GM23248 (cell line): ENCODE data around the gene C16orf46. TPM values are rescaled to one million over a fixed set of nuclear protein-coding genes. Genes with fewer than 3 reads are reported as not detected.
A peak's percentile ranks its signal among the peaks of the same experiment; 100 is the strongest.

ENCODE experiments used
- DNase-seq: peaks from one replicate; pipeline ENCODE4 v3.0.0-alpha.2; 2015
- H2AFZ ChIP-seq: fragments of 200-600 bp; sonication (generic); 2 replicates; pipeline ENCODE4 v1.6.1; 2016; ENCODE audit warnings: antibody characterized with exemption
- H3F3A ChIP-seq: fragments of 200-600 bp; sonication (generic); 2 replicates; pipeline ENCODE4 v1.6.1; 2016; ENCODE audit warnings: mild to moderate bottlenecking, antibody characterized with exemption, mixed run types; ENCODE audit not compliant: insufficient read depth
- H3K27ac ChIP-seq: fragments of 200-600 bp; sonication (generic); 2 replicates; pipeline ENCODE4 v1.5.1; 2016; ENCODE audit warnings: mild to moderate bottlenecking
- H3K27me3 ChIP-seq: fragments of 200-600 bp; sonication (generic); replicated peaks from 2 replicates; pipeline ENCODE4 v1.6.1; 2016; ENCODE audit warnings: mild to moderate bottlenecking; ENCODE audit not compliant: insufficient read depth
- H3K36me3 ChIP-seq: fragments of 200-600 bp; sonication (generic); 2 replicates; pipeline ENCODE4 v1.6.1; 2016; ENCODE audit warnings: low read depth, mild to moderate bottlenecking
- H3K4me1 ChIP-seq: fragments of 200-600 bp; sonication (generic); 2 replicates; pipeline ENCODE4 v1.6.1; 2016; ENCODE audit warnings: mild to moderate bottlenecking; ENCODE audit not compliant: insufficient read depth
- H3K4me2 ChIP-seq: fragments of 200-600 bp; sonication (generic); one replicate; pipeline ENCODE4 v1.6.1; 2016; ENCODE audit warnings: mild to moderate bottlenecking; ENCODE audit not compliant: unreplicated experiment
- H3K4me3 ChIP-seq: fragments of 200-600 bp; sonication (generic); 2 replicates; pipeline ENCODE4 v1.5.1; 2016; ENCODE audit warnings: mild to moderate bottlenecking
- H3K79me2 ChIP-seq: fragments of 200-600 bp; sonication (generic); 2 replicates; pipeline ENCODE4 v1.6.1; 2016; ENCODE audit warnings: mild to moderate bottlenecking; ENCODE audit not compliant: insufficient read depth
- H3K9ac ChIP-seq: fragments of 200-600 bp; sonication (generic); 2 replicates; pipeline ENCODE4 v1.6.1; 2016; ENCODE audit warnings: mild to moderate bottlenecking
- H3K9me2 ChIP-seq: fragments of 200-600 bp; sonication (generic); 2 replicates; pipeline ENCODE4 v1.6.1; 2016; ENCODE audit warnings: mixed run types, mild to moderate bottlenecking, moderate library complexity; ENCODE audit not compliant: insufficient read depth
- H3K9me3 ChIP-seq: fragments of 200-600 bp; sonication (generic); one replicate; pipeline ENCODE4 v1.6.1; 2017; ENCODE audit warnings: low read depth
- H4K20me1 ChIP-seq: fragments of 200-600 bp; sonication (generic); 2 replicates; pipeline ENCODE4 v1.6.0; 2016; ENCODE audit not compliant: insufficient read depth
- EZH2 ChIP-seq: fragments of 200-600 bp; sonication (generic); IDR thresholded peaks from 2 replicates; pipeline ENCODE4 v1.6.1; 2018; ENCODE audit warnings: antibody characterized with exemption, mild to moderate bottlenecking; ENCODE audit not compliant: insufficient read depth, poor library complexity, severe bottlenecking
- EZH2phosphoT487 ChIP-seq: fragments of 200-600 bp; sonication (generic); IDR thresholded peaks from 2 replicates; pipeline ENCODE4 v1.6.1; 2018; ENCODE audit warnings: antibody characterized with exemption, moderate library complexity, mild to moderate bottlenecking, low read depth; ENCODE audit not compliant: insufficient read depth
- WGBS, 2 experiments: methylation state at CpG; one replicate each; pipeline ENCODE4 v1.1.6; 2015 to 2017; ENCODE audit warnings: low lambda C conversion rate in 2 of 2, low coverage in 1 of 2; ENCODE audit errors: missing lambda C conversion rate in 2 of 2; 5-methylcytosine and 5-hydroxymethylcytosine counted together
- in situ Hi-C: fragments of 300-500 bp; cut with MboI; formaldehyde crosslinking; loops from 2 replicates; pipeline ENCODE4 v1.15.0; 2020
- polyA plus RNA-seq: library from polyadenylated mRNA; unstranded; fragments of >200 nt; fragmentation: Nextera tagmentation; extraction: Ambion mirVana; gene quantifications from 2 replicates; pipeline ENCODE4 v1.2.1, GENCODE V29; 2016
- total RNA-seq: library from RNA; depleted of rRNA; stranded (reverse); fragments of >200 nt; shearing (Covaris generic); gene quantifications from 2 replicates; pipeline ENCODE4 v1.2.3, GENCODE V29; 2014

Gene C16orf46
- total and polyA plus RNA-seq, 2 experiments from 2014 or later, result 0.79 to 1.3 TPM

DNA sequence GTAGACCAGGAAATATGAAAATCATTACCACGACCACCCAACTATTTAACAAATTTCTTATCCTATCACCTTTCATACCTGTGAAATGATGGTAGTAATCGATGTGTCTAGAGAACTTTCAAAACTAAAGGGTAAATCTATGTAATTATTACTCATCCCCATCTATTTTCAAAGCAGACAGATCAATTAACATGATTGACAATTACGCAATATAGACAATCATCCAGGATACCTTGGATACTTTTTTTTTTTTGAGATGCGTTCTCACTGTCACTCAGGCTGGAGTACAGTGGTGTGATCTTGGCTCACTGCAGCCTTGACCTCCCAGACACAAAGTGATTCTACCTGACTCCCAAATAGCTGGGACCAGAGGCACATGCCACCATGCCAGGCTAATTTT, 4.0 kb upstream of the C16orf46 start:
- H3K36me3 ChIP-seq, result peaks cover 6% of the 10 kb centered on the region; the same call in 1 of the 2 replicates
- no peak overlapping the region for H3K4me2 ChIP-seq
- H3K9ac ChIP-seq, result no peak overlapping the region
- no peaks in the 10 kb centered on the region for H3K9me3 ChIP-seq
- no peaks in the 10 kb centered on the region for H4K20me1 ChIP-seq
- no peaks in the 10 kb centered on the region for H3K4me1 ChIP-seq
- DNase-seq, result no peak
- no peak overlapping the region for H2AFZ ChIP-seq
- H3K27ac ChIP-seq, result no peak overlapping the region
- in situ Hi-C loops, result no loop called here
- TF ChIP-seq EZH2, result no peak
- no peak for TF ChIP-seq EZH2phosphoT487
- H3F3A ChIP-seq, result peaks cover 13% of the 10 kb centered on the region
- no peaks in the 10 kb centered on the region for H3K9me2 ChIP-seq
- H3K79me2 ChIP-seq, result no peaks in the 10 kb centered on the region
- H3K27me3 ChIP-seq, result no peaks in the 10 kb centered on the region
- WGBS, 2 experiments, result 98 to 99% methylated on average over 4 of the region's 4 CpGs
- no peak overlapping the region for H3K4me3 ChIP-seq

DNA sequence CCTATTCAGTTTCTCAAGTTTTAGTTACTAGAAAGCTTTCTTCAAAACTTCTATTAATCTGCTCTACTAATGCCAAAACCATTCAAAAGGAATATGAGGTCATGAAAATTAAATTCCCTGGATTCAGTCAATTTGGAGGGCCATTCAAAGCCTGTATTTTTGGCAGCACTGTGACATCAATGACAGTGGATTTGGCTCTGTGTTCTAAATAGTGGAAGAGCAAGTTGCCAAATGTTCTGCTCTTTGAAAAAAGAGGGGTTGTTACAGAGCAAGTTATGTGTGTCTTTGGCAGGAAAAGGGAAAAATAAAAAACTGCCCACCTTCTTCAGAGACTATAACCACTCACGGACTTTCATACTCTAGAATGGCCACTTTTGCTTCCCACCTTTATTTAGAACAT, 3.2 kb upstream of the C16orf46 start:
- Histone ChIP-seq H3K4me3 (no peak overlapping the region), H3K9me3 (no peaks in the 10 kb centered on the region), H3K79me2 (no peaks in the 10 kb centered on the region), H3K36me3 (peaks cover 6% of the 10 kb centered on the region; the same call in 1 of the 2 replicates), H2AFZ (no peak overlapping the region), H3K27me3 (no peaks in the 10 kb centered on the region), H3K4me1 (no peaks in the 10 kb centered on the region), H3K27ac (no peak overlapping the region), H3K9me2 (no peaks in the 10 kb centered on the region), H3K4me2 (no peak overlapping the region), H3K9ac (no peak overlapping the region), H4K20me1 (no peaks in the 10 kb centered on the region), H3F3A (peaks cover 14% of the 10 kb centered on the region)
- TF ChIP-seq EZH2 (no peak), EZH2phosphoT487 (no peak)
- 90 to 100% methylated on average over 1 of the region's 1 CpG for WGBS, 2 experiments
- in situ Hi-C loops, result no loop called here
- no peak for DNase-seq

DNA sequence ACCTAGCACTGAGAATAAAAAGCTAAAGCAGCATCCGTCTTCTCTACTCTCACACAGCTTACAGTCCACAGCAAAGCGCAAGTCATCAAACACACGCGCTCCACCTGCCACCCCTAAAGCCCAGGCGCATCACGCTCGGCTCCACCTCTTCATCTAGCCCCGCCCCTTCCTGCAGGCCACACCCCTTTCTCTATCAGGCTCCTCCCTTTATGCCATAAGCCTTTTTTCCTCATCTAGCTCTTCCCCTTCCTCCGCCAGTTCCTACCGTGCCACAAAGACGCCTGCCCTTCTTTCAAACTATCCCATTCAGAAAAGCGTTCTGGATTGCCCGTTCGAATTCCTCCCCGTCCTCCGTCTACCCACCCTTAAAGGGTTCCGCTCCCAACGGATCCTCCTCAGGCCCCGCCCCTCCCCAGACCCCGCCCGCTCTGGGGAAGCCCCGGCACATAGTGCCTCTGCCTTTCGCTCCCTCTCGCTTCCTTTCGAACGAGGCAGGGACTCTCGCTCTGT, 417 bp downstream of the C16orf46 start:
- peaks cover 14% of the 10 kb centered on the region for H3F3A ChIP-seq
- H3K4me2 ChIP-seq, result peak overlapping the region; percentile 79
- peak overlapping the region; percentile 92 for H3K9ac ChIP-seq
- H3K4me3 ChIP-seq, result peak overlapping the region; percentile 88
- peak overlapping the region; percentile 97 for H2AFZ ChIP-seq
- 1 to 4% methylated on average over 16 to 27 of the region's 27 CpGs for WGBS, 2 experiments
- DNase-seq, result peak; percentile 89
- no peaks in the 10 kb centered on the region for H3K4me1 ChIP-seq
- peak overlapping the region; percentile 91 for H3K27ac ChIP-seq
- no peaks in the 10 kb centered on the region for H3K9me3 ChIP-seq
- no peaks in the 10 kb centered on the region for H3K27me3 ChIP-seq
- TF ChIP-seq EZH2 (no peak), EZH2phosphoT487 (no peak)
- no peaks in the 10 kb centered on the region for H3K79me2 ChIP-seq
- no peaks in the 10 kb centered on the region for H3K36me3 ChIP-seq
- in situ Hi-C loops, result no loop called here
- H4K20me1 ChIP-seq, result no peaks in the 10 kb centered on the region
- no peaks in the 10 kb centered on the region for H3K9me2 ChIP-seq

DNA sequence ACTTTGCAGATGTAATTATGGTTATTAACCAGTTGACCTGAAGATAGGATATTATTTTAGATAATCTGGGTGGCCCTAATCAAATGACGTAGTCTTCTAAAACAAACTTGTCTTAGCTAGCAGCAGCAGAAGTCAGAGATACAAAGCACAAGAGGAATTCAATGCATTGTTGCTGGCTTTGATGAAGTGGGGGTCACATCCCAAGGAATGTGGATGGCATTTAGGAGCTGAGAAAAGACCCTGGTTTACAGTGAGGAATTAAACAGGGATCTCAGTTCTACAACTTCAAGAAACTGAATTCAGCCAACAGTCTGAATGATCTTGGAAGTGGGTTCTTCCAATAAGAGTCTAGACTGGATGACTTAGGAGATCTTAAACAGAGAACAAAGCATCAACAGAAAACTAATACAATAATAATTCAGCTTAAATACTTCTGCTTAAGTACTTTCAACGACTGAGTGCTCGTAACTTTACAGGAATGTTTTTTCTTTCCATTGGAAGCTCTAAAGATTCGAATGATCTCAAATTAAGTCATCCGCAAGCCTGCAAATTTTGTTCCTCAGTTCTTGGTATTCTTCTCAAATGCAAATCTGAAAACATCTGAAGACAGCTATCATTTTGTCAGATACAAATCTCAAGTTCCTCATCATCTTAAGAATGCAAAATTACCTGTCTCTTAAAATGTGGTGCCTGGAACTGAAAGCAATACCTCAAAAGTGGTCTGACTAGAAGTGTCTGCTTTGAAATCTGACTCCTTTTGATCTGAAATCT, 3.3 kb downstream of the C16orf46 start:
- in situ Hi-C loops, result no loop called here

More for the DNA sequence above, 3.3 kb downstream of the C16orf46 start:
- Histone ChIP-seq H3K9ac (no peak overlapping the region), H3K9me3 (no peaks in the 10 kb centered on the region), H3K27me3 (no peaks in the 10 kb centered on the region), H3K36me3 (no peaks in the 10 kb centered on the region), H3K27ac (no peak overlapping the region), H3K4me3 (no peak overlapping the region), H4K20me1 (no peaks in the 10 kb centered on the region), H2AFZ (no peak overlapping the region), H3F3A (peaks cover 14% of the 10 kb centered on the region), H3K9me2 (no peaks in the 10 kb centered on the region), H3K4me2 (no peak overlapping the region), H3K4me1 (no peaks in the 10 kb centered on the region), H3K79me2 (no peaks in the 10 kb centered on the region)
- 63 to 67% methylated on average over 5 of the region's 5 CpGs for WGBS, 2 experiments
- TF ChIP-seq EZH2phosphoT487 (no peak), EZH2 (no peak)
- no peak for DNase-seq
